Ovary (tissue), 3 donors: Measurements from ENCODE around the gene ZNF678.

ENCODE experiments used
- CTCF ChIP-seq, 3 donors: fragments of 450-650 bp in 2 of 3; fragments of 200-600 bp in 1 of 3; IDR thresholded peaks; one replicate each; pipeline versions ENCODE4 v1.5.1 to v1.8.0; 2016 to 2022; ENCODE audit warnings: antibody characterized with exemption in 3 of 3, mild to moderate bottlenecking in 1 of 3
- EP300 ChIP-seq: sonication (generic); formaldehyde crosslinking; IDR thresholded peaks from one replicate; pipeline ENCODE4 v1.6.1; 2017; ENCODE audit warnings: antibody characterized with exemption
- POLR2A ChIP-seq: fragments of 450-650 bp; IDR thresholded peaks from one replicate; pipeline ENCODE4 v1.6.1; 2017; ENCODE audit warnings: antibody characterized with exemption, mild to moderate bottlenecking, moderate library complexity
- donor health status: DM: no; HTN: no; CAD: no.

- TF ChIP-seq CTCF (IDR thresholded peaks at IDR 0.05) (no peak), EP300 (no peak), POLR2A (no peak)
Measured at GRCh38 chr1:227572752-227573151, 9.4 kb downstream of the ZNF678 start.
